Left ventricle myocardium inferior (tissue), 1 donor: ENCODE results near the gene GULP1. TPM values are rescaled to one million over a fixed set of nuclear protein-coding genes. Genes with fewer than 3 reads are reported as not detected.

ENCODE experiments used
- DNase-seq: peaks from one replicate; pipeline ENCODE4 v3.0.0-alpha.2; 2020
- H3K27ac ChIP-seq: fragments of 200-600 bp; replicated peaks from 2 replicates; pipeline ENCODE4 v1.8.0; 2021
- H3K27me3 ChIP-seq: fragments of 200-600 bp; 2 replicates; pipeline ENCODE4 v1.8.0; 2021; ENCODE audit warnings: low read depth
- H3K36me3 ChIP-seq: fragments of 200-600 bp; 2 replicates; pipeline ENCODE4 v1.8.0; 2021
- H3K4me1 ChIP-seq: fragments of 200-600 bp; 2 replicates; pipeline ENCODE4 v1.8.0; 2021
- H3K4me3 ChIP-seq: fragments of 200-600 bp; 2 replicates; pipeline ENCODE4 v1.8.0; 2021; ENCODE audit warnings: mild to moderate bottlenecking, moderate library complexity
- H3K9me3 ChIP-seq: fragments of 200-600 bp; replicated peaks from 2 replicates; pipeline ENCODE4 v1.8.0; 2021
- CTCF ChIP-seq: fragments of 200-600 bp; IDR thresholded peaks from 2 replicates; pipeline ENCODE4 v1.8.0; 2021; ENCODE audit warnings: antibody characterized with exemption, mild to moderate bottlenecking, borderline replicate concordance
- intact Hi-C: fragments of 100-400 bp; cut with micrococcal nuclease; formaldehyde crosslinking; loops from one replicate; pipeline ENCODE4 v1.11.0; 2022
- total RNA-seq: library from RNA; stranded (reverse); fragmentation: NEBNext Ultra II Directional; extraction: Animal tissue kit (Norgen Biotek cat#: 25700); gene quantifications from one replicate; pipeline ENCODE4 v1.2.1, GENCODE V29; 2021
- donor health status: DM: no; HTN: yes; CAD: no; lungs with severe emphysema.

Gene GULP1
- total RNA-seq, 1 donor from 2014 or later = 5.7 TPM

GRCh38 chr2:188439986-188440385 is 148.3 kb downstream of the GULP1 start:
- Histone ChIP-seq H3K9me3 (peaks cover 5% of the 10 kb centered on the region), H3K36me3 (no peaks in the 10 kb centered on the region), H3K27me3 (no peaks in the 10 kb centered on the region), H3K4me1 (no peaks in the 10 kb centered on the region), H3K27ac (no peak overlapping the region), H3K4me3 (no peak overlapping the region)
- no peak for TF ChIP-seq CTCF
- no peak for DNase-seq
- intact Hi-C loops = no loop called here

GRCh38 chr2:188440849-188441248 is 149.2 kb downstream of the GULP1 start:
- no peak for TF ChIP-seq CTCF
- Histone ChIP-seq H3K4me3 (no peak overlapping the region), H3K9me3 (peaks cover 5% of the 10 kb centered on the region), H3K4me1 (no peaks in the 10 kb centered on the region), H3K27ac (no peak overlapping the region), H3K36me3 (no peaks in the 10 kb centered on the region), H3K27me3 (no peaks in the 10 kb centered on the region)
- intact Hi-C loops = no loop called here
- no peak for DNase-seq

- intact Hi-C loops = no loop called here
- H3K36me3 ChIP-seq = no peaks in the 10 kb centered on the region
- H3K4me1 ChIP-seq = no peaks in the 10 kb centered on the region
- TF ChIP-seq CTCF = no peak
- no peak for DNase-seq
- H3K9me3 ChIP-seq = peaks cover 5% of the 10 kb centered on the region
- H3K27me3 ChIP-seq = no peaks in the 10 kb centered on the region
- no peak overlapping the region for H3K4me3 ChIP-seq
- H3K27ac ChIP-seq = no peak overlapping the region
Measured at GRCh38 chr2:188441288-188441947, 149.7 kb downstream of the GULP1 start.

- H3K9me3 ChIP-seq = no peaks in the 10 kb centered on the region
- no peaks in the 10 kb centered on the region for H3K4me1 ChIP-seq
- no peaks in the 10 kb centered on the region for H3K36me3 ChIP-seq
- H3K27ac ChIP-seq = no peak overlapping the region
- no peak for DNase-seq
- intact Hi-C loops = no loop called here
- H3K4me3 ChIP-seq = no peak overlapping the region
- H3K27me3 ChIP-seq = no peaks in the 10 kb centered on the region
- TF ChIP-seq CTCF = no peak
Measured at GRCh38 chr2:188443207-188443606, 151.5 kb downstream of the GULP1 start.

GRCh38 chr2:188444106-188444835 is 152.6 kb downstream of the GULP1 start:
- DNase-seq = no peak
- Histone ChIP-seq H3K4me1 (no peaks in the 10 kb centered on the region), H3K4me3 (no peak overlapping the region), H3K9me3 (no peaks in the 10 kb centered on the region), H3K27me3 (no peaks in the 10 kb centered on the region), H3K27ac (no peak overlapping the region), H3K36me3 (no peaks in the 10 kb centered on the region)
- TF ChIP-seq CTCF = no peak
- intact Hi-C loops = no loop called here
